Left forelimb (tissue), 1 donor: ENCODE data around the gene OBSCN.

Experiments
- DNase-seq: peaks from one replicate; pipeline ENCODE4 v3.0.0-alpha.2; 2018; ENCODE audit warnings: low spot score

Gene OBSCN

DNA sequence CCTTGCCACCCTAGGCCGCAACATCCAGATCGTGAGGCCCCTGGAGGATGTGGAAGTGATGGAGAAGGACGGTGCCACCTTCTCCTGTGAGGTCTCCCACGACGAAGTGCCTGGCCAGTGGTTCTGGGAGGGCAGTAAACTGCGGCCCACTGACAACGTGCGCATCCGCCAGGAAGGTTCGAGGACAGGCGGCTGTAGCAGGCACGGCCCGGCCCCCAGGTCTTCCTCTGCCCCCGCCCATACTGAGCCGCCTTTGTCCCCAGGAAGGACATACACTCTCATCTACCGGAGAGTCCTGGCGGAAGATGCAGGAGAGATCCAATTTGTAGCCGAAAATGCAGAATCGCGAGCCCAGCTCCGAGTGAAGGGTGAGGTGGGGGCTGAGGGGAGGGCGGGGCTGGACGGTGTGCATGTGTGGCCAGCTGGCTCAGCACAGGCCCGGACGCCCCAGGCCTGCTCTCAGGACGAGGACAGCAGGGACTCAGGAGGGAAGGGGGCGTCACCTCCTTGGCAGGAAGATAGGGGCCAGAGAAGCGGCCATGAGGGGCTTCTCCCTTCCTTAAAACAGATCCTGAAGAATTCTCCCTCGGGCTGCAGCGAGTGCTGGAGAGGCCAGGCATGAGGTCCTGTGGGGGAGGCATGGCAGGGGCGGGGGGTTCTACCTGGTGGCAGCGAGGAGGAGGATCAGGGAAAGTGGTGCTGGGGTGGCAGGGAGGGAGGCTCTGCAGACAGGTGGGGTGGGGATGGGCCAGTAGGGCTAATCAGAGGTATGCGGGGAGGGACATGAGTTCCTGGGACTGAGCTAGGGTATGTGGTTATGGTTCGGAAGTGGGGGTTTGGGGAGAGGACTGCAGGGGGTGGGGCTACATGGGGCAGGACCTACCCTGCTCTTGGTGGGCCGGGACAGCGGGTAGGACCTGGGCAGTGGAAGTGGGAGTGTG lies 69.9 kb downstream of the OBSCN start:
- no peak for DNase-seq

GRCh38 chr1:228278432-228278941 lies 70.6 kb downstream of the OBSCN start:
- peak; percentile 60 for DNase-seq

GRCh38 chr1:228279011-228279721 lies 71.3 kb downstream of the OBSCN start:
- peak; percentile 60 for DNase-seq

- no peak for DNase-seq
Observed at GRCh38 chr1:228279722-228280105, 71.9 kb downstream of the OBSCN start.

DNA sequence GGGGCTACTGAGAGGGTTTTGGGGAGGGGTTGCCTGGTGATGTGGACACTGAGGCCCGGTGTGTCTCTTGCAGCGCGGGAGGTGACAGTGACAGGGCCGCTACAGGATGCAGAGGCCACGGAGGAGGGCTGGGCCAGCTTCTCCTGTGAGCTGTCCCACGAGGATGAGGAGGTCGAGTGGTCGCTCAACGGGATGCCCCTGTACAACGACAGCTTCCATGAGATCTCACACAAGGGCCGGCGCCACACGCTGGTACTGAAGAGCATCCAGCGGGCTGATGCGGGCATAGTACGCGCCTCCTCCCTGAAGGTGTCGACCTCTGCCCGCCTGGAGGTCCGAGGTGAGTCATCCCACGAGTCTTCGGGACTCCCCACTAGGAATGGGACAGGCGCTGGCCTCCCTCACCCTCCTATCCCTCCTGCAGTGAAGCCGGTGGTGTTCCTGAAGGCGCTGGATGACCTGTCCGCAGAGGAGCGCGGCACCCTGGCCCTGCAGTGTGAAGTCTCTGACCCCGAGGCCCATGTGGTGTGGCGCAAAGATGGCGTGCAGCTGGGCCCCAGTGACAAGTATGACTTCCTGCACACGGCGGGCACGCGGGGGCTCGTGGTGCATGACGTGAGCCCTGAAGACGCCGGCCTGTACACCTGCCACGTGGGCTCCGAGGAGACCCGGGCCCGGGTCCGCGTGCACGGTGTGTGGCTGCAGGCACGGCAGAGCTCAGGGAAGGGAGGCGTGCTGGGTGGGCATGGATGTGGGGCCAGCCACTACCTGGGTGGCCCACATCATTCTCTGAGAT lies 72.5 kb downstream of the OBSCN start:
- DNase-seq: peak; percentile 63

DNA sequence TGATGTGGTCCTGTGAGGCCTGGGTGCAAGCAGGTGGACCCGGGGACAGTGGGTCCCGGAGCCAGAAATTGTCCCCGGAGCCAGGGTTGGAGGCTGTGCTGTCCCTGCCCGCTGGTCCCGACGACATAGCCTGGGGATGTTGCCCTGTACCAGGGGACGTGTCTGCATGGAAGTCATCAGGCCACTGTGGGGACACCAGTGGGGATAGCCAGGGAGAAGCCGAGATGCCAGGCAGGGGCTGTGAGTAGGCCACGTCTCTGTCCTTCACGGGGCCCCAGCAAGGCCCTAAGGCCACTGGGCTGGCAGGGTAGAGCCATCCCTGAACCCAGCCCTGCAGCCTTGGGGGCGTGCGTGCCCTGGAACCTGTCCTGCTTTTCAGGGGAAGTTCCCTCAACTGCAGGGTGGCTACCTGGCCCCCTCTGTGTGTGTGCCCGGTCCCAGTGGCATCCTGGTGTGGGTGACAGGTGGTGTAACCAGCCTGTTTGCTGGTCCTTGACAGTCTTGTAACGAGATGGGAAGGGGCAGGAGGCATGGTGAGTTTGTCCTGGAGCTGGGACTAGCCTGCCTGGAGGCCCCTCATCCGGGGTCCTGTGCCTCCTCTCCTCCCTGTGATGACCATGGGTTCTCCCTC lies 73.2 kb downstream of the OBSCN start:
- DNase-seq: peak; percentile 62

GRCh38 chr1:228281631-228282328 lies 73.9 kb downstream of the OBSCN start:
- DNase-seq: peak; percentile 57

- DNase-seq: peak; percentile 48
Observed at GRCh38 chr1:228282329-228283042, 74.6 kb downstream of the OBSCN start.

DNA sequence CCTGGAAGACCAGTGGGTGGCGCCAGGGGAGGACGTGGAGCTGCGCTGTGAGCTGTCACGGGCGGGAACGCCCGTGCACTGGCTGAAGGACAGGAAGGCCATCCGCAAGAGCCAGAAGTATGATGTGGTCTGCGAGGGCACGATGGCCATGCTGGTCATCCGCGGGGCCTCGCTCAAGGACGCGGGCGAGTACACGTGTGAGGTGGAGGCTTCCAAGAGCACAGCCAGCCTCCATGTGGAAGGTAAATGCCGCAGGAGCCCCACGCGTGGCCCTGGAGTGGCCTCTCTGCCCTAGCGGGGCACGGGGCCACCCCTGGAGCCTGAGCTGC lies 75.2 kb downstream of the OBSCN start:
- DNase-seq: no peak

- peak; percentile 47 for DNase-seq
Observed at GRCh38 chr1:228283476-228284147, 75.8 kb downstream of the OBSCN start.

GRCh38 chr1:228284148-228284495 lies 76.3 kb downstream of the OBSCN start:
- no peak for DNase-seq

DNA sequence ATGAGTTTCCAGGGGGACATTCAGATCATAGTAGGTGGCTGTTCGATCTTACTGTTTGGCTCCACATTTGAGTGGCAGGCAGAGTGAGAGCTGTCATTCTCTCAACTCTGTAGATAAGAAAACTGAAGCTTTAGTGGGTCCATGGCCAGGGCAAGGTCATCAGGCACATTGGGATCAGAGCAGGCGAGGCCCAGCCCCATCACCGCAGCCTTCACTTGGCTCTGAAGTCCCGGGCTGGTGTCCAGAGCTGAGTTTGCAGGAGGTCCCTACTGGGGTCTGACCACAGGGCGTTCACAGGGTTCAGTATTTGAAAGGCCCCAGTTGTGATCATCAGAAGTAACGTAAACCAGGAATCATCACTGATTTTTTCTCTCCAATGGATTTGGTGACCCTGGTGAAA lies 76.7 kb downstream of the OBSCN start:
- DNase-seq: peak; percentile 28

DNA sequence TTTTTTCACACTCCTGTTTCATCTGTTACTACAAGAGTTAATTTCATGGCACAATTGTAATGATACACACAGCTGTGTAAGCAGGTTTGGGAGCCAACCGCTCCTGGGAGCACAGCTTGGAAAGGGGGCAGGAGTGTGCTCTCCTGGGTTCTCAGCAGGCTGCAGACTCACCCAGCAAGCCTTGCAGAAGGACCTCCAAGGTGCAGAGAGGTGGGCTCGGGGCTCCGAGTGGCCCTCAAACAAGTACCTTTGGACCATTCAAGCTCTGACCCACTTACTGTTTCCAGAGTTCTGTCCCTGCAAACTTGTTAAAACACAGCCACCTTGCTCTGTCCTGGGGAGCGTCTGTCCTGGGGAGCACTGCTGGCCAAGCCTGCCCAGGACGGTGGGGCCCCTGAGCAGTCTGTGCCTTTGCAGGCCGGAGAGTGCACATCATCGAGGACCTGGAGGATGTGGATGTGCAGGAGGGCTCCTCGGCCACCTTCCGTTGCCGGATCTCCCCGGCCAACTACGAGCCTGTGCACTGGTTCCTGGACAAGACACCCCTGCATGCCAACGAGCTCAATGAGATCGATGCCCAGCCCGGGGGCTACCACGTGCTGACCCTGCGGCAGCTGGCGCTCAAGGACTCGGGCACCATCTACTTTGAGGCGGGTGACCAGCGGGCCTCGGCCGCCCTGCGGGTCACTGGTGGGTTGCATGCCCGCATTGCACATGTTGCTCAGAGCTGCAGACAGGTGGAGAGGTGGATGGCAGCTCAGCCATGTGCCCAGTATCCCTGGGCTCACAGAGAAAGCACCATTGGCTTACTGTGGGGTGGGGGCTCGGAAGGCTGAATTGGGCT lies 78.0 kb downstream of the OBSCN start:
- peak; percentile 55 for DNase-seq

DNA sequence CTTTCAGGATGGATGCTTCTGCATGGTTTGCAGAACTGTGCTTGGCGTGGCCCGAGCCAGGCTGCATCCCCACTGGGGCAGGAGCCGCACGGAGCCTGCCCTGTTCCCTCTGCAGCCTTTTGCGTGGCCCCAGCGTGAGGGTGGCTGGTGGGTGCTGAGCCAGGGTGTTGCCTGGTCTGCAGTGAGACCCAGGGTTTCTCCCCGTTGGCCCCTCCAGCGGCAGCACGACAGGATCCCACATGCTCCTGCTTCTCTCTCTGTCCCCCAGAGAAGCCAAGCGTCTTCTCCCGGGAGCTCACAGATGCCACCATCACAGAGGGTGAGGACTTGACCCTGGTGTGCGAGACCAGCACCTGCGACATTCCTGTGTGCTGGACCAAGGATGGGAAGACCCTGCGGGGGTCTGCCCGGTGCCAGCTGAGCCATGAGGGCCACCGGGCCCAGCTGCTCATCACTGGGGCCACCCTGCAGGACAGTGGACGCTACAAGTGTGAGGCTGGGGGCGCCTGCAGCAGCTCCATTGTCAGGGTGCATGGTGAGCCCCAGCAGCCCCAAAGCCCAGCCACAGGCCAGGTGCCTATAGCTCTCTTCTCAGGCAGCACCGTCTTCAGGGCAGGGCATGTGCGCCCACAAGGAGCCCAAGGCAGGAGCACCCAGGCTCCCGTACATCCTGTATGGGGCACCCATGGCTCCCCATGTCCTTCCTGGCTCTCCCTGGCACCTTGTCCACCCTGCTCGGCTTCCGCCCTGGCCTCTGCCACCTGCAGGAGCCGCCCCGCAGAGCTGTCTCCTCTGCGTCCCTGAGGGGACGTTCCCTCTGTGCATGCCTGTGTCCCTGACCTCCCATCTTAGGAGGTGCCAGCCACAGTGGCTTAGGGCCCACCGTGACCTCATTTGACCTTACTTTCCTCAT lies 78.9 kb downstream of the OBSCN start:
- no peak for DNase-seq

DNA sequence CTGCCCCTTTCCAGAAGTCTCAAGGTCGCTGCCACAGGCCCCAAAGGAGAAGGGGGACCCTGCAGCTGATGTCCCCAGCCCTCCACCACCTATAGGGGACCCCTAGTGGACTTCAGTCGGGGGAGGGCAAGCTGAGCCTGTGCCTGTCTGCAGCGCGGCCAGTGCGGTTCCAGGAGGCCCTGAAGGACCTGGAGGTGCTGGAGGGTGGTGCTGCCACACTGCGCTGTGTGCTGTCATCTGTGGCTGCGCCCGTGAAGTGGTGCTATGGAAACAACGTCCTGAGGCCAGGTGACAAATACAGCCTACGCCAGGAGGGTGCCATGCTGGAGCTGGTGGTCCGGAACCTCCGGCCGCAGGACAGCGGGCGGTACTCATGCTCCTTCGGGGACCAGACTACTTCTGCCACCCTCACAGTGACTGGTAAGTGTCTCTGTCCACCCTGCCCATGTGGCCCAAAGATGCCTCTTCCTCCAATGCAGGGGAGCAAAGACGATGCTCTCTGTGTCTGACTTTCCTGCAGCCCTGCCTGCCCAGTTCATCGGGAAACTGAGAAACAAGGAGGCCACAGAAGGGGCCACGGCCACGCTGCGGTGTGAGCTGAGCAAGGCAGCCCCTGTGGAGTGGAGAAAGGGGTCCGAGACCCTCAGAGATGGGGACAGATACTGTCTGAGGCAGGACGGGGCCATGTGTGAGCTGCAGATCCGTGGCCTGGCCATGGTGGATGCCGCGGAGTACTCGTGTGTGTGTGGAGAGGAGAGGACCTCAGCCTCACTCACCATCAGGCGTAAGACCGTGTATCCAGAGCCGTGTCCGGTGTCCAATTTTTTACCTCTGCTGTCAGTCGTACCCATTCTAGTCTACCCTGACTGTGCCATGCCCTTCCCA lies 79.9 kb downstream of the OBSCN start:
- no peak for DNase-seq

DNA sequence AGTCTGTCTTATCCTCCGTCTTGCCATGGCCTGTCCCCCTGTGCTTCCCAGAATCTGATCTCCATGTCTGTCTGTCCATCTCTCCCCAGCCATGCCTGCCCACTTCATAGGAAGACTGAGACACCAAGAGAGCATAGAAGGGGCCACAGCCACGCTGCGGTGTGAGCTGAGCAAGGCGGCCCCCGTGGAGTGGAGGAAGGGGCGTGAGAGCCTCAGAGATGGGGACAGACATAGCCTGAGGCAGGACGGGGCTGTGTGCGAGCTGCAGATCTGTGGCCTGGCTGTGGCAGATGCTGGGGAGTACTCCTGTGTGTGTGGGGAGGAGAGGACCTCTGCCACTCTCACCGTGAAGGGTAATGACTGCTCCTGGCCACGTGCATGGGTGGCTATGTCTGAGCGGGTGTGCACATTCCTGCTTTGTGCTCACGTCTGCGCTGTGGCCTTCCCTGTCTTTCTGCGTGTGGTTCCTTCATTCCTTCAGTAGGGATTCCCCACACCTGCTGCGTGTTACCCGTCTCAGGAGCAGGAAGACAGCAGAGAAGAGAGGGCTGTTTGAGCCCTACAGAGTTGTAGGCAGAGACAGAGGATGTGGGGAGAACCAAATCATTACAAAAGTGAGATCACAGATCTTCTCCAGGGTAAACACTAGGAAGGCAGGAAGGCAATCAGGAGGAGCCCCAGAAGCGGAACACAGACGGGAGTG lies 80.8 kb downstream of the OBSCN start:
- no peak for DNase-seq
